Heart left ventricle (tissue), 13 donors: ENCODE results near the gene SP5.
"Not testable (repeated sequence)": the region's sequence is repeated elsewhere in the genome, so short reads cannot be mapped to it uniquely, and the experiment has no call there.

Experiments used
- CTCF ChIP-seq, 12 donors: fragments of 200-600 bp; sonication (generic) in 4 of 12; IDR thresholded peaks; one replicate each; pipeline versions ENCODE4 v1.5.0 to v1.8.0; 2018 to 2022; ENCODE audit warnings: antibody characterized with exemption in 12 of 12, mild to moderate bottlenecking in 5 of 12
- POLR2A ChIP-seq, 2 donors: fragments of 450-650 bp; IDR thresholded peaks; one replicate each; pipeline ENCODE4 v1.6.1; 2017; ENCODE audit warnings: antibody characterized with exemption in 2 of 2, mild to moderate bottlenecking in 2 of 2, moderate library complexity in 2 of 2
- donor health status: ischemic (EF 13 %, LVEDD 7.1; RV severe dilation, severe dysfunction).
- donor health status: DM: no; HTN: yes; CAD: no.
- donor health status: DM: no; HTN: no; CAD: no.
- donor health status: ischemic (EF 25% LVEDD 6.9; RV normal size, moderate dysfunction).
- donor health status: ischemic (EF 25% LVEDD 5.7; RV mildly dilated, moderate dysfunction).
- donor health status: ischemic (EF 35%, LVEDD 5.7; RV mildly dilated, moderate dysfunction).
- donor health status: nonischemic (EF 11% LVEDD 7.7; RV severe dilation, severe dysfunction).
- donor health status: DM: yes; HTN: yes; CAD: no.
- donor health status: PGD.
- donor health status: ischemic (EF 29% LVEDD 5.4; RV normal size, mild dysfunction).
- donor health status: nonischemic (EF 23%, LVEDD 6.1; RV moderate dilation, normal function).

GRCh38 chr2:170734601-170735000 lies 19.5 kb downstream of the SP5 start:
- not testable (repeated sequence) for TF ChIP-seq CTCF, POLR2A (IDR thresholded peaks at IDR 0.05)
